ENCODE data around the gene CLPTM1L. TPM values are rescaled to one million over a fixed set of nuclear protein-coding genes. Genes with fewer than 3 reads are reported as not detected.
"Not testable (repeated sequence)": the region's sequence is repeated elsewhere in the genome, so short reads cannot be mapped to it uniquely, and the experiment has no call there.

The CLPTM1L gene
- polyA plus RNA-seq, 4 donors = 116 to 141 (median 125) TPM

GRCh38 chr5:1294835-1295649, 49.9 kb downstream of the CLPTM1L start, which contains the start of gene TERT:
TERT (minus strand) TSS chr5:1295068; CDS start chr5:1294989, 79 bp downstream.
- DNase-seq (ENCODE audit: low read depth in 4 of 4, low spot score in 3 of 4) = no peak

- DNase-seq (ENCODE audit: low read depth in 4 of 4, low spot score in 3 of 4) = no peak
These were observed 50.6 kb downstream of the CLPTM1L start for GRCh38 chr5:1294206-1294834.

- no peak for DNase-seq (ENCODE audit: low read depth in 4 of 4, low spot score in 3 of 4)
These were observed 51.3 kb downstream of the CLPTM1L start for GRCh38 chr5:1293416-1294205.

GRCh38 chr5:1292846-1293415, 52.0 kb downstream of the CLPTM1L start:
- no peak for DNase-seq (ENCODE audit: low read depth in 4 of 4, low spot score in 3 of 4)

GRCh38 chr5:1292139-1292538, 52.8 kb downstream of the CLPTM1L start:
- DNase-seq (ENCODE audit: low read depth in 4 of 4, low spot score in 3 of 4) = no peak

- DNase-seq (ENCODE audit: low read depth in 4 of 4, low spot score in 3 of 4) = no peak
These were observed 53.3 kb downstream of the CLPTM1L start for GRCh38 chr5:1291611-1292080.

- DNase-seq (ENCODE audit: low read depth in 4 of 4, low spot score in 3 of 4) = not testable (repeated sequence)
These were observed 53.9 kb downstream of the CLPTM1L start for GRCh38 chr5:1290956-1291355.

- not testable (repeated sequence) for DNase-seq (ENCODE audit: low read depth in 4 of 4, low spot score in 3 of 4)
These were observed 55.3 kb downstream of the CLPTM1L start for GRCh38 chr5:1289559-1289958.

- DNase-seq (ENCODE audit: low read depth in 4 of 4, low spot score in 3 of 4) = no peak
These were observed 56.2 kb downstream of the CLPTM1L start for GRCh38 chr5:1288439-1289335.

- no peak for DNase-seq (ENCODE audit: low read depth in 4 of 4, low spot score in 3 of 4)
These were observed 59.0 kb downstream of the CLPTM1L start for GRCh38 chr5:1285883-1286291.

- DNase-seq (ENCODE audit: low read depth in 4 of 4, low spot score in 3 of 4) = no peak
These were observed 59.8 kb downstream of the CLPTM1L start for GRCh38 chr5:1285141-1285540.

GRCh38 chr5:1284336-1284970, 60.4 kb downstream of the CLPTM1L start:
- DNase-seq (ENCODE audit: low read depth in 4 of 4, low spot score in 3 of 4) = not testable (repeated sequence)

- DNase-seq (ENCODE audit: low read depth in 4 of 4, low spot score in 3 of 4) = not testable (repeated sequence)
These were observed 61.2 kb downstream of the CLPTM1L start for GRCh38 chr5:1283729-1284041.

GRCh38 chr5:1282993-1283728, 61.7 kb downstream of the CLPTM1L start:
- not testable (repeated sequence) for DNase-seq (ENCODE audit: low read depth in 4 of 4, low spot score in 3 of 4)

- DNase-seq (ENCODE audit: low read depth in 4 of 4, low spot score in 3 of 4) = no peak
These were observed 62.5 kb downstream of the CLPTM1L start for GRCh38 chr5:1282131-1282992.

GRCh38 chr5:1281038-1281882, 63.6 kb downstream of the CLPTM1L start:
- DNase-seq (ENCODE audit: low read depth in 4 of 4, low spot score in 3 of 4) = no peak
